ENCODE data around the gene MAT2A. TPM values are rescaled to one million over a fixed set of nuclear protein-coding genes. Genes with fewer than 3 reads are reported as not detected.
"Not testable (repeated sequence)": the region's sequence is repeated elsewhere in the genome, so short reads cannot be mapped to it uniquely, and the experiment has no call there.

MAT2A gene
- polyA plus RNA-seq, 1 donor from 2014 or later, result 72.2 TPM

- Mint-ChIP-seq H3K4me3 (peak overlapping the region in 1 of 4 donors; percentile 73), H3K9me3 (no peaks in the 10 kb centered on the region), H3K27ac (peak overlapping the region in 1 of 3 donors; percentile 10), H3K27me3 (no peaks in the 10 kb centered on the region), H3K4me1 (peaks cover 16 to 22% (median 20%) of the 10 kb centered on the region in 3 donors), H3K36me3 (peaks cover 3% of the 10 kb centered on the region)
These were observed 51.2 kb downstream of the MAT2A start for GRCh38 chr2:85589982-85590791.

DNA sequence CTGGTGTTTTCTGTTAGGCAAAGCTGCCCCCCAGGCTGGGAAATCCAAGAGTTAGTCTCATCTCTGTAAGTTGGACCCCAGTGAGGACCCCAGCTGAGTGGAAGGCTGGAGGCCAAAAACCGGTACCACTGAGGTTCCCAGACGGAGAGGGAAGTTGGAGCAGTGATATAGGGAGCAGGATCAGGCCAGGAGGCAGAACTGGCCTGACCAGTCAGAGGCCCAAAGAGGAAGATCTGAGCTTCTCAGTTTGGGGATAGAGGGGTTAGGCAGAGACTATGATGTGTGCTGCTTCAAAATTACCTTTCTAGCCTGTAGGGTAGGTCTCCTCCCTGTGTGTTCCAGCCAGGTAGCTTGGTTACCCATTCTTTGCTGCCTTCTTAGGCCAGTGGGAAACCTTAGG is 52.0 kb downstream of the MAT2A start:
- no peaks in the 10 kb centered on the region for H3K9me3 Mint-ChIP-seq
- H3K4me3 Mint-ChIP-seq, result peak overlapping the region in 1 of 4 donors; percentile 55
- no peaks in the 10 kb centered on the region for H3K27me3 Mint-ChIP-seq
- peaks cover 19 to 23% (median 21%) of the 10 kb centered on the region in 3 donors for H3K4me1 Mint-ChIP-seq
- peaks cover 3% of the 10 kb centered on the region for H3K36me3 Mint-ChIP-seq
- no peak overlapping the region for H3K27ac Mint-ChIP-seq

DNA sequence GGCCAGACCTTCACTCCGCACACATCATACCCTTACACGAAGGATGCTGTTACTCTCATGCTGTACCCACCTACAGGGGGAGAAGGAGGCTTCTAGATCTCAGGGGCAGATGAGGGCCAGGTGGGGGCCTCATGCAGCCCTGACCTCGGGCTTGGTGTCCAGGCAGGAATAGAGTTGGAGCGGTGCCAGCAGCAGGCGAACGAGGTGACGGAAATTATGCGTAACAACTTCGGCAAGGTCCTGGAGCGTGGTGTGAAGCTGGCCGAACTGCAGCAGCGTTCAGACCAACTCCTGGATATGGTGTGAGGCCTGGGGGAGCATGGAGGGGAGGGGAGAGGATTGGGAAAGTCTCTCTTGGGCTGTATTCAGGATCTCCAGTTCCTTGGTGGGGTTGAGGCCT is 52.6 kb downstream of the MAT2A start:
- Mint-ChIP-seq H3K9me3 (no peaks in the 10 kb centered on the region), H3K4me1 (peaks cover 19 to 27% (median 21%) of the 10 kb centered on the region in 3 donors), H3K27me3 (no peaks in the 10 kb centered on the region), H3K36me3 (peaks cover 3% of the 10 kb centered on the region), H3K27ac (no peak overlapping the region), H3K4me3 (peak overlapping the region in 1 of 4 donors; percentile 55)

DNA sequence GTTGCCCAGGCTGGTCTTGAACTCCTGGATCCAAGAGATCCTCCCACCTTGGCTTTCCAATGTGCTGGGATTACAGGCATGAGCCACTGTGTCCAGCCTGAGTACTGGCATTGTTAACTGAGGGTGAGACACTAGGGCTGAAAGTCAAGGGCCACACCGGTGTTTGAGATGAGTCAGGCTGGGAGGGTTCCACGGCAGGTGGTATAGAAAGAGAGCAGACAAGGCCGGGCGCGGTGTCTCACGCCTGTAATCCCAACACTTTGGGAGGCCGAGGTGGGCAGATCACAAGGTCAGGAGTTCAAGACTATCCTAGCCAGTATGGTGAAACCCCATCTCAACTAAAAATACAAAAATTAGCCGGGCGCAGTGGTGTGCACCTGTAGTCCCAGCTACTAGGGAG is 53.3 kb downstream of the MAT2A start:
- not testable (repeated sequence) for H3K27ac Mint-ChIP-seq, H3K36me3 Mint-ChIP-seq, H3K9me3 Mint-ChIP-seq, H3K27me3 Mint-ChIP-seq
- Mint-ChIP-seq H3K4me1 (peaks cover 19 to 31% (median 21%) of the 10 kb centered on the region in 3 donors), H3K4me3 (peak overlapping the region in 2 of 4 donors; percentile 12 to 39)

GRCh38 chr2:85593023-85593422 is 54.1 kb downstream of the MAT2A start:
- Mint-ChIP-seq H3K4me3 (peak overlapping the region in 3 of 4 donors; percentile 9 to 96 (median 52)), H3K36me3 (peaks cover 3% of the 10 kb centered on the region), H3K27ac (peak overlapping the region in 2 of 3 donors; percentile 26 to 88), H3K27me3 (no peaks in the 10 kb centered on the region), H3K9me3 (no peaks in the 10 kb centered on the region), H3K4me1 (peaks cover 15 to 28% (median 15%) of the 10 kb centered on the region in 3 donors)

Other genes with a start within 250 kb of the MAT2A start
- 86.7 TPM for gene TGOLN2, start 211.2 kb upstream of the MAT2A start, polyA plus RNA-seq
- gene RETSAT, start 184.6 kb upstream of the MAT2A start, polyA plus RNA-seq, result 10.6 TPM
- gene ELMOD3, start 184.4 kb upstream of the MAT2A start, polyA plus RNA-seq, result 16.0 TPM
- gene CAPG, start 128.8 kb upstream of the MAT2A start, polyA plus RNA-seq, result 542 TPM
- gene SH2D6, start 120.5 kb upstream of the MAT2A start, polyA plus RNA-seq, result not detected
- gene GGCX, start 22.3 kb downstream of the MAT2A start, polyA plus RNA-seq, result 16.1 TPM
- gene VAMP8, start 38.4 kb downstream of the MAT2A start, polyA plus RNA-seq, result 240 TPM
- gene VAMP5, start 45.3 kb downstream of the MAT2A start, polyA plus RNA-seq, result 43.0 TPM
- 206 TPM for gene RNF181, start 56.6 kb downstream of the MAT2A start, polyA plus RNA-seq
- 13.4 TPM for gene TMEM150A, start 63.5 kb downstream of the MAT2A start, polyA plus RNA-seq
- 18.3 TPM for gene C2orf68, start 72.9 kb downstream of the MAT2A start, polyA plus RNA-seq
- 61.2 TPM for gene USP39, start 77.0 kb downstream of the MAT2A start, polyA plus RNA-seq
- not detected for gene SFTPB, start 129.0 kb downstream of the MAT2A start, polyA plus RNA-seq
- 64.8 TPM for gene GNLY, start 155.2 kb downstream of the MAT2A start, polyA plus RNA-seq
- not detected for gene ATOH8, start 214.8 kb downstream of the MAT2A start, polyA plus RNA-seq